Renal pelvis (tissue), 4 donors: ENCODE measurements around the gene FAT2. TPM values are rescaled to one million over a fixed set of nuclear protein-coding genes. Genes with fewer than 3 reads are reported as not detected.
A peak's percentile ranks its signal among the peaks of the same experiment; 100 is the strongest.
"Not testable (repeated sequence)": the region's sequence is repeated elsewhere in the genome, so short reads cannot be mapped to it uniquely, and the experiment has no call there.

Experiments
- DNase-seq: peaks from one replicate; pipeline ENCODE4 v3.0.0-alpha.2; 2013
- polyA plus RNA-seq, 3 donors: library from polyadenylated mRNA; unstranded; fragments of 120-200 nt; gene quantifications; one replicate each; pipeline ENCODE4 v1.2.1, GENCODE V29; 2013; ENCODE audit not compliant: insufficient read length in 3 of 3

The FAT2 gene
- polyA plus RNA-seq, 3 donors, result 7.8 to 13.1 (median 11.0) TPM

GRCh38 chr5:151612689-151613427 is 21.7 kb upstream of the FAT2 start:
- no peak for DNase-seq

GRCh38 chr5:151611127-151611775 is 20.1 kb upstream of the FAT2 start:
- DNase-seq, result no peak

GRCh38 chr5:151608522-151608921 is 17.4 kb upstream of the FAT2 start:
- DNase-seq, result no peak

- no peak for DNase-seq
These were observed 16.2 kb upstream of the FAT2 start for GRCh38 chr5:151607304-151607703.

DNA sequence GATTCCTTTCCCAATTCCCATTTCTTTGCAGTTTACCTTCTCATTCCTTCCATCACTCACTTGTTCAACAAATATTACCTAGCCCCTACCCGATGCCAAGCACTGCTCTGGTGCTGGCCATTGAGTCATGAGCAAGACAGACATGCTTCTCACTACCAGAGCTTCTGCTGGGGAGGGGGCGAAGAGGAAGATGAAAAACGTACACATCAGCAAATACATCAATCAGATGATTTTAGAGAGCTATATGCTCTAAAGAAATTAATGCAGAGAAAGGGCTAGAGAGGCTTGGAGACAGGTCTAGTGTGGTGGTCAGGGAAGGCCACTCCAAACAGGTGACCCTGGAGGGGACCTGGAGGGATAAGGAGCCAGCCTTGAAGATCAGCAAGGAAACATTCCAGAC is 14.4 kb upstream of the FAT2 start:
- no peak for DNase-seq

DNA sequence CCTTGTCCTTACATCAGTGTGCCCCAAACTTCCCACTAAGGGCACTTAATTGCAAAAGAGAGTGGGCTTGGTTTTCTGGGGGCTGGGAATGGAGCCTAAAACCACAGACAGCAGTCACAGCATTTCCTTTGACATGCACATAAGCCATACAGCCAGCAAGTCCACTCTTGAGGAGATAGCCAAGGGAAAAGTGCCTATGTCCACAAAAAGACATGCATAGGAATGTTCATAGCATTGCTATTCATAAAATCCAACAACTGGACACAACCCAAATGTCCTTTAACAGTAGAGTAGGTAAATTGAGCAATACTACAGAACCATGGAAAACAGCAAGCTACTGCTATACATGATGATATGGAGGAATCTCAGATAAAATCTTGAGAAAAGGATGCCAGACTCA is 11.7 kb upstream of the FAT2 start:
- no peak for DNase-seq

- no peak for DNase-seq
These were observed 10.3 kb upstream of the FAT2 start for GRCh38 chr5:151601391-151601790.

- DNase-seq, result no peak
These were observed 9.0 kb upstream of the FAT2 start for GRCh38 chr5:151600069-151600665.

DNA sequence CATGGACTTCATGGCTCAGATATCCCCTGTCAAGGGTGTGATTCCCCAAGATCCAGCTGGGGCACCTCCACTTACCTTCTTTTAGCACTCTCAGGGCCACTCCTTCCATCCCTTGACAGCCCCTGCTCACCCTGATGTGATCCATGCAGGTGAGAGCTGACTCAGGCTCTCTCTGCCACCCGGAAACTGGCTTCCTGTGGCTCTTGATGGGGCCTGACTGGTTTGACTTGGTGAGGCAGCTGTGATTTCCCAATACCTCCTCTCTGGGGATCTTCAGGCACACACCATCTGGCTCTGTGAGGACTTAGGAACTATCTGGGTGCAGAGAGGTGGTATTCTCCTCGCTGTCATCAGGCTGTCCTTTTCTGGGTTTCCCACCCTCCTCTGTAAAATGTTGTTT is 7.9 kb upstream of the FAT2 start:
- no peak for DNase-seq

DNA sequence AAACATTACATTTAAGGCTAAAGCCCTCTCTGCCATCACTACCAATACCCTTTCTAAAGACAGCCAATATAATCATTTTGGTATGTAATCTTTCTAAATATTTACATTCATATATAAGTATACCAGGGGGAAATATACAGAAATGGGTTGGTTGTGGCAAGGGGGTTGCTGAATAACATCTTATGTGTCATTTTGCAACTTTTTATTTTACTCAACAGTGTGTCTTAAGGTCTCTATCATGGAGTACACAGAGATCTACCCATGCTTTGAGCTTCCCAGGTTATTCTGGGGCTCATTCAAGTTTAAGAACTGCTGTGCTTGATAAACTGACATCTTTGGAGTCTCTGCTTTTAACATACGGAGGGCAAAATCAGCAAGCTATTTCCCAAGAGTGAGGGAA is 7.4 kb upstream of the FAT2 start:
- DNase-seq, result no peak

- no peak for DNase-seq
These were observed 6.6 kb upstream of the FAT2 start for GRCh38 chr5:151597749-151598148.

GRCh38 chr5:151596828-151597539 is 5.9 kb upstream of the FAT2 start:
- DNase-seq, result peak; percentile 43

- no peak for DNase-seq
These were observed 4.3 kb upstream of the FAT2 start for GRCh38 chr5:151595411-151595826.

GRCh38 chr5:151592855-151593408 is 1.8 kb upstream of the FAT2 start:
- peak; percentile 81 for DNase-seq

GRCh38 chr5:151589878-151590570 is 1.1 kb downstream of the FAT2 start:
- no peak for DNase-seq

- no peak for DNase-seq
These were observed 3.2 kb downstream of the FAT2 start for GRCh38 chr5:151587796-151588555.

GRCh38 chr5:151585970-151586369 is 5.2 kb downstream of the FAT2 start:
- no peak for DNase-seq

DNA sequence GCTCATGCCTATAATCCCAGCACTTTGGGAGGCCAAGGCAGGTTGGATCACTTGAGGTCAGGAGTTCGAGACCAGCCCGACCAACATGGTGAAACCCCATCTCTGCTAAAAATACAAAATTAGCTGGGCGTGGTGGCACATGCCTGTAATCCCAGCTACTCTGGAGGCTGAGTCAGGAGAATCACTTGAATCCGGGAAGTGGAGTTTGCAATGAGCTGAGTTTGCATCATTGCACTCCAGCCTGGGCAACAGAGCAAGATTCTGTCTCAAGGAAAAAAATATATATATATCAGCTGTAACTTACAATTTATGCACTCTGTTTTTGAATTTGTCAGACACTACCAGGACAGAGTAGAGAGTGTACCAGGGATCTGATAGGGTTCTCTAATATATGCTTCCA is 5.8 kb downstream of the FAT2 start:
- DNase-seq, result not testable (repeated sequence)

DNA sequence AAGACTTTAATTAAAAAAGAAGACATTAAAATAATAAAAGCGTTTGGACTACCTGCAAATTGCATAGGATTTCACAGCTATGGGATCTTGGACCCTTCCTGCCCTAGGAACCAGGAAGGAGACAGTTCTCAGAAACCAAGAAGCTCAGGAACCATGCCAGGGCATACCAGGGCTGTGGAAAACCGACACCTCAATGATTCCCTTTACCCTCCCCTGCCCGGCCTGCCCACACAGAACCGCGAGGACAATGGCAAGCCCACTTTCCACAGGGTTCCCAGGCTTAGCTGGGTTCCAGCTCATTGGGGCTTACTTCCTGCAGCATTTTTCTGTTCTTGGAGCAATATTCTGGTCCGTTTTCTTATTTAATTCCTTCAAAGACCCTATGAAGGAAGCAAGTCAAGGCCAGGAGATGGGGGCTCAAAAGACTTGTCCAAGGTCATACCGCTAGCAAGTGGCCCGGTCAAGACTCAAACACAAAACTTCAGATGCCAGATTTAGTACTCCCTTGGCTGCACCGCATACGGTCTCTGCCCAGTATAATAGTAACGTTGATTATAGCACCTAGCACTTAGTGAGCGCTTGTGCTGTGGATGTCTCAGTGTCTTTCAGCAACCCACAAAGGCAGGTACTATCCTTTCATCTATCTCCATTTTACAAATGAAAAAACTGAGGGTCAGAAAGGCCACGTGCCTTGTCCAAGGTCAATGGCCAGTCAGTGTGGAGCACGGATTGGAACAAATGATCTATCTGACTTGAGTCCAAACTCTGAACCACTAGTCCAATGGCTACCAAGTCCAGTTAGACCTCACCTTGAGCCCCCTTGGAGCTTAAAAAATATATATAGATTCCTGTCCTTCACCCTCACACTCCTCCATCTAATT is 6.8 kb downstream of the FAT2 start:
- no peak for DNase-seq
